K562 (cell line): ENCODE data around the gene PLEKHO1. TPM values are rescaled to one million over a fixed set of nuclear protein-coding genes. Genes with fewer than 3 reads are reported as not detected.
A peak's percentile ranks its signal among the peaks of the same experiment; 100 is the strongest.

Experiments
- ATAC-seq: fragments of 200-7000 bp; cut with Tn5 transposase; 3 replicates; pipeline ENCODE4 v1.9.1; 2020; ENCODE audit warnings: moderate library complexity
- BruUV-seq: library from RNA; stranded (reverse); fragments of 400-500 nt; replicated peaks from 2 replicates; lab custom pipeline; 2021; lab: Mats Ljungman, UMichigan
- CTCF ChIA-PET: fragments of 300-600 bp; formaldehyde crosslinking; extraction: SDS; loops from one replicate; lab custom pipeline; 2021; ENCODE audit warnings: low intra/inter-chr PET ratio; lab: Yijun Ruan, JAX
- POLR2A ChIA-PET: fragments of 300-600, 350-650 bp; sonication (Branson Sonifier 250); formaldehyde crosslinking; extraction: SDS; loops from one replicate; lab custom pipeline; 2021; ENCODE audit warnings: antibody characterized with exemption, inconsistent platforms; lab: Yijun Ruan, JAX
- DNase-seq, 4 experiments: peaks; one replicate each; pipeline versions ENCODE4 v3.0.0 to v3.0.0-alpha.2; 2011 to 2018; ENCODE audit warnings: low spot score in 3 of 4, mixed read lengths in 3 of 4; ENCODE audit errors: extremely low read depth in 1 of 4
- FAIRE-seq: peaks from 2 replicates; lab custom pipeline; 2011; peaks lifted over from hg19 to GRCh38; lab: Jason Lieb, UNC
- H2AFZ ChIP-seq: 2 replicates; pipeline ENCODE4 v1.6.0; 2011; ENCODE audit warnings: low read depth, low read length, control low read depth, inconsistent platforms
- H3K27ac ChIP-seq: fragments of 200-600 bp; 3 replicates; pipeline ENCODE4 v1.8.0; 2011; ENCODE audit warnings: low read depth, mild to moderate bottlenecking, control low read depth, inconsistent platforms, low read length, moderate library complexity, mixed read lengths; ENCODE audit errors: extremely low read depth
- H3K27me3 ChIP-seq, 2 experiments: fragments of 300-600 bp in 1 of 2; 2 replicates in 1 of 2; 3 replicates in 1 of 2; pipeline versions ENCODE4 v1.6.0 to v1.8.0; 2011; ENCODE audit warnings: inconsistent platforms in 2 of 2, low read length in 2 of 2, mild to moderate bottlenecking in 1 of 2, mixed read lengths in 1 of 2, moderate library complexity in 1 of 2; ENCODE audit not compliant: control insufficient read depth in 2 of 2, insufficient read depth in 2 of 2
- H3K36me3 ChIP-seq: fragments of 300-600 bp; 3 replicates; pipeline ENCODE4 v1.8.0; 2011; ENCODE audit warnings: mild to moderate bottlenecking, low read length, inconsistent platforms; ENCODE audit not compliant: control insufficient read depth, insufficient read depth
- H3K4me1 ChIP-seq, 2 experiments: fragments of 200-600 bp in 1 of 2; replicated peaks in 1 of 2; 2 replicates in 1 of 2; 3 replicates in 1 of 2; pipeline versions ENCODE4 v1.5.1 to v1.8.0; 2011; ENCODE audit warnings: inconsistent platforms in 2 of 2, low read length in 2 of 2, mild to moderate bottlenecking in 1 of 2, mixed read lengths in 1 of 2, moderate library complexity in 1 of 2; ENCODE audit not compliant: control insufficient read depth in 2 of 2, insufficient read depth in 2 of 2
- H3K4me2 ChIP-seq: 2 replicates; pipeline ENCODE4 v1.6.1; 2011; ENCODE audit warnings: low read length, control low read depth, inconsistent platforms, mixed read lengths; ENCODE audit not compliant: insufficient read depth
- H3K4me3 ChIP-seq: fragments of 200-600 bp; sonication (generic), shearing (Covaris generic); 2 replicates; pipeline ENCODE4 v1.5.1; 2016; ENCODE audit warnings: control low read depth, inconsistent platforms
- H3K79me2 ChIP-seq: fragments of 200-600 bp; 3 replicates; pipeline ENCODE4 v1.8.0; 2011; ENCODE audit warnings: low read length, inconsistent platforms; ENCODE audit not compliant: control insufficient read depth, insufficient read depth
- H3K9ac ChIP-seq, 2 experiments: 2 replicates each; pipeline versions ENCODE4 v1.6.0 to v1.6.1; 2011; ENCODE audit warnings: low read depth in 2 of 2, low read length in 2 of 2, control low read depth in 1 of 2, inconsistent platforms in 1 of 2, mild to moderate bottlenecking in 1 of 2, mixed read lengths in 1 of 2; ENCODE audit not compliant: insufficient read depth in 1 of 2
- H3K9me1 ChIP-seq: one replicate; pipeline ENCODE4 v1.6.0; 2011; ENCODE audit warnings: inconsistent platforms, mild to moderate bottlenecking, low read length, moderate library complexity; ENCODE audit not compliant: control insufficient read depth, insufficient read depth
- H3K9me3 ChIP-seq: replicated peaks from 2 replicates; pipeline ENCODE4 v1.5.1; 2011; ENCODE audit warnings: low read depth, low read length, inconsistent platforms; ENCODE audit not compliant: control insufficient read depth, insufficient read depth
- H4K20me1 ChIP-seq: replicated peaks from 2 replicates; pipeline ENCODE4 v1.6.1; 2011; ENCODE audit warnings: low read length, inconsistent platforms, mixed read lengths; ENCODE audit not compliant: control insufficient read depth, insufficient read depth
- NFATC3 ChIP-seq: fragments of 450-650 bp; IDR thresholded peaks from 2 replicates; pipeline ENCODE4 v1.6.1; 2017; ENCODE audit warnings: mild to moderate bottlenecking
- POLR2B ChIP-seq: fragments of 450-650 bp; IDR thresholded peaks from 2 replicates; pipeline ENCODE4 v1.6.1; 2018; ENCODE audit warnings: low read depth; ENCODE audit not compliant: partially characterized antibody
- SRSF9 ChIP-seq: fragments of 200-400 bp; formaldehyde crosslinking; IDR thresholded peaks from 2 replicates; pipeline ENCODE4 v1.6.1; 2017; ENCODE audit warnings: low read depth, low read length, borderline replicate concordance
- TCF7 ChIP-seq: sonication (generic); IDR thresholded peaks from 2 replicates; pipeline ENCODE4 v1.6.1; 2016; ENCODE audit warnings: antibody characterized with exemption, borderline replicate concordance
- ZNF609 ChIP-seq: sonication (generic); formaldehyde crosslinking; IDR thresholded peaks from 2 replicates; pipeline ENCODE4 v1.8.1; 2023; ENCODE audit warnings: missing genetic modification reagents, mild to moderate bottlenecking, borderline replicate concordance
- WGBS: fragments of 100-300 bp; shearing (Covaris generic); methylation state at CpG from one replicate; pipeline ENCODE4 v1.1.6; 2016; ENCODE audit warnings: low coverage, mixed read lengths; ENCODE audit not compliant: insufficient coverage; ENCODE audit errors: missing lambda C conversion rate; 5-methylcytosine and 5-hydroxymethylcytosine counted together
- in situ Hi-C: fragments of 300-500 bp; cut with MboI; formaldehyde crosslinking; loops from 4 replicates; pipeline ENCODE4 v1.15.0; 2018; ENCODE audit warnings: inconsistent platforms, mixed read lengths
- intact Hi-C: fragments of 100-400 bp; cut with micrococcal nuclease; formaldehyde crosslinking; loops from 2 replicates; pipeline ENCODE4 v1.14.2; 2022
- polyA plus RNA-seq, 8 experiments: library from polyadenylated mRNA; depleted of rRNA in 4 of 8; stranded (reverse) in 5 of 8; unstranded in 3 of 8; fragments of >200 nt; fragmentation: Nextera tagmentation in 2 of 8; fragmentation: Illumina TruSeq in 1 of 8; extraction: Ambion mirVana in 2 of 8; extraction: Trizol in 1 of 8; gene quantifications; 2 replicates each; pipeline versions ENCODE4 v1.2.1 to v1.2.3, GENCODE V29; 2011 to 2014; ENCODE audit warnings: inconsistent platforms in 1 of 8, missing spikeins in 1 of 8
- total RNA-seq, 7 experiments: library from RNA; depleted of rRNA in 6 of 7; stranded (reverse); fragments of >200 nt in 6 of 7; fragmentation: Illumina TruSeq in 2 of 7; extraction: Trizol in 2 of 7; gene quantifications; 2 replicates each; pipeline versions ENCODE4 v1.2.1 to v1.2.3, GENCODE V29; 2011 to 2021; ENCODE audit warnings: low replicate concordance in 1 of 7
- TF ChIP-seq, protein P1 (sequence below): fragments of 250-450 bp; sonication (Bioruptor Pico); IDR thresholded peaks from 2 replicates; pipeline ENCODE4 v1.8.0; 2022; ENCODE audit warnings: inconsistent platforms

Gene PLEKHO1
- total and polyA plus RNA-seq, 9 of the 15 experiments (the other 6 are each of a cell fraction or from before 2014, with no cell fraction given) = 0.39 to 16.2 (median 9.6) TPM

DNA sequence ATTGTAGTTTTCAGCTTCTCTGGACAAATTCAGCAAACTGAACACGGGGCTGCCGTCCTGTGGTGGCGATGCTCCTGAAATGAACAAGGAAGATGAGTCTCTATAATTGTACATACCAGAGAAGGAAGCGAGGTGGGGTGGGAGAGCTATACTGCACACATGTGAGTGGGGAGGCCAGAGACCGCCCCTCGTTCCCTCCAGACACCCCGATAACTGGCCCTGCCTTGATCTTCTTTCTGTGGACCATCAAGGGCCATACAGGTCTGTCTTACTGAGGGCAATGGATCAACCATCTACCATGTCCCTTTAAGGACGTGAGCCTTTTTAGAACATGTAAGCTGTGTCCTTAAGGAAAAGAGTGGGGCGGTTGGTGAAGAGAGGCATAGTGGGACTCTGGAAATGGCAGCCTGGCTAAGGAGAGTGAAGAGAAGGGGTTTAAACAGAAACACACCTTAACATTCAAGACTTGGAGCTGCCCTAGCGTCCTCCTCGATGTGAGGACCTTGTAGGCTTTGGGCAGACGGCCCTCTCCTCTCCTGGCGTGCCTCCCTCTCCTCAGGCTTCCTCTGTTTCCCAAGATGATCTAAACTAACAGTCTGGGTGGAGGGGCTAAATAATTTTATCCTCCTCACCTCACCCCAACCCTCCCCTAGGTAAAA, 5.8 kb downstream of the PLEKHO1 start (continued):
- TF ChIP-seq, protein P1, sequence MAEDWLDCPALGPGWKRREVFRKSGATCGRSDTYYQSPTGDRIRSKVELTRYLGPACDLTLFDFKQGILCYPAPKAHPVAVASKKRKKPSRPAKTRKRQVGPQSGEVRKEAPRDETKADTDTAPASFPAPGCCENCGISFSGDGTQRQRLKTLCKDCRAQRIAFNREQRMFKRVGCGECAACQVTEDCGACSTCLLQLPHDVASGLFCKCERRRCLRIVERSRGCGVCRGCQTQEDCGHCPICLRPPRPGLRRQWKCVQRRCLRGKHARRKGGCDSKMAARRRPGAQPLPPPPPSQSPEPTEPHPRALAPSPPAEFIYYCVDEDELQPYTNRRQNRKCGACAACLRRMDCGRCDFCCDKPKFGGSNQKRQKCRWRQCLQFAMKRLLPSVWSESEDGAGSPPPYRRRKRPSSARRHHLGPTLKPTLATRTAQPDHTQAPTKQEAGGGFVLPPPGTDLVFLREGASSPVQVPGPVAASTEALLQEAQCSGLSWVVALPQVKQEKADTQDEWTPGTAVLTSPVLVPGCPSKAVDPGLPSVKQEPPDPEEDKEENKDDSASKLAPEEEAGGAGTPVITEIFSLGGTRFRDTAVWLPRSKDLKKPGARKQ (CRISPR knock-in tag) = no peak
- TF ChIP-seq SRSF9 (no peak), TCF7 (no peak)

GRCh38 chr1:150156868-150157603, 7.3 kb downstream of the PLEKHO1 start:
- no peak for FAIRE-seq
- H3K27me3 ChIP-seq = no peaks in the 10 kb centered on the region
- intact Hi-C loops = no loop called here
- H3K27ac ChIP-seq = no peak overlapping the region
- H4K20me1 ChIP-seq = no peaks in the 10 kb centered on the region
- peak overlapping the region in 1 of 2 experiments; percentile 18; a peak in 1 of 4 replicates for H3K9ac ChIP-seq
- peaks cover 14% of the 10 kb centered on the region; the same call in 2 of the 3 replicates for H3K36me3 ChIP-seq
- in situ Hi-C loops = no loop called here
- no peak for TF ChIP-seq ZNF609 (CRISPR knock-in tag)
- no peak for TF ChIP-seq NFATC3
- TF ChIP-seq POLR2B = no peak
- TF ChIP-seq, all 486 proteins: peak for 0
- peaks cover 3% of the 10 kb centered on the region for H3K9me1 ChIP-seq
- ChIA-PET CTCF (no interaction called here), POLR2A (interaction anchor here (0.6 to 1.9 kb wide), 6 partner anchors 8 to 271 kb away, joined by 3 to 5 read pairs (median 4); a partner anchor contains a TSS)
- no peak overlapping the region for H3K4me2 ChIP-seq
- H2AFZ ChIP-seq = no peak overlapping the region
- H3K9me3 ChIP-seq = no peaks in the 10 kb centered on the region
- no peak overlapping the region for H3K4me3 ChIP-seq
- H3K4me1 ChIP-seq = peaks cover 10 to 18% of the 10 kb centered on the region in 2 experiments
- DNase-seq (no peak), ATAC-seq (no peak)
- 67% methylated on average over 16 of the region's 16 CpGs for WGBS
- no peaks in the 10 kb centered on the region for H3K79me2 ChIP-seq
- BruUV-seq = no TSS peak
